ENCODE results near the gene RBBP9.

RBBP9 gene

DNA sequence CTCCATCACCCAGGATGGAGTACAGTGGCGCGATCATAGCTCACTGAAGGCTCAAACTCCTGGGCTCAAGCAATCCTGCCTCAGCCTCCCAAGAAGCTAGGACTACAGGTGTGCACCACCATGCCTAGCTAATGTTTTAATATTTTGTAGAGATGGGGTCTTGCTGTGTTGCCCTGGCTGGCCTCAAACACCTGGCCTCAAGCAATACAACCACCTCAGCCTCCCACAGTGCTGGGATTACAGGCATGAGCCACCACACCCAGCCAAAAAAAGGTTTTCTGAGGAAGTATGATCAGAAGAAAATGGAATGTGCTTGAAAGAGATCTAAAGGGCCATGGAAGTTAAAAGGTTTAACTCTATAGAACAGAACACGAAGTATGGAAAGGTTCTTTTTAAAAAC lies 8.7 kb downstream of the RBBP9 start:
- Histone ChIP-seq H3K27ac (ENCODE audit: extremely low read depth, low read depth, low read length) (no peak overlapping the region), H3K4me3 (ENCODE audit: low read depth, low read length) (no peak overlapping the region), H3K36me3 (ENCODE audit: control insufficient read depth in 2 of 2, insufficient read depth in 1 of 2, low read length in 2 of 2) (peaks cover 16 to 71% of the 10 kb centered on the region in 2 experiments), H3K4me1 (ENCODE audit: control insufficient read depth, insufficient read depth, low read length) (no peaks in the 10 kb centered on the region), H3K9me3 (ENCODE audit: control insufficient read depth, insufficient read depth, low read depth, low read length) (no peaks in the 10 kb centered on the region)
- no peak for TF ChIP-seq ZBTB44 (tag by site-specific recombination; IDR thresholded peaks at IDR 0.05)
- no peak for TF ChIP-seq ZNF18 (tag by site-specific recombination; IDR thresholded peaks at IDR 0.05)
- peak; percentile 80; the same call in 1 of the 2 replicates for TF ChIP-seq ZNF121 (tag by site-specific recombination; IDR thresholded peaks at IDR 0.05)
- ChIA-PET CTCF (interaction anchor here (0.7 kb wide), 1 partner anchor 71 kb away, joined by 4 read pairs; no protein-coding TSS in a partner anchor), POLR2A (no interaction called here)

DNA sequence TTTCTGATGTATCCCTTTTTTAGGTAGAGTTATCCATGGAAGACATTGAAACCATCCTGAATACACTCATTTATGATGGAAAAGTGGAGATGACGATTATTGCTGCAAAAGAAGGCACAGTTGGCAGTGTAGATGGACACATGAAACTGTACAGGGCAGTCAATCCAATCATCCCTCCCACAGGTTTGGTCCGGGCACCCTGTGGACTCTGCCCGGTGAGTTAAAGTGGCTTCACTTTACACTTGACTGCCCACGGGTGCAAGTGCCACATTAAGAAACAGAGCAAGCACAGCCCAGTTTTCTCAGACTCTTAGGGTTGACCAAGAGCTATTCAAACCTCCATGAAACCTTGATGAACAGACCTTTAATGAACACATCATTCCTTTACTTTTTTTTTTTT lies 15.4 kb downstream of the RBBP9 start:
- ChIA-PET CTCF (interaction anchor here (0.6 kb wide), 1 partner anchor 1049 kb away, joined by 3 read pairs; no protein-coding TSS in a partner anchor), POLR2A (no interaction called here)
- Histone ChIP-seq H3K4me3 (ENCODE audit: low read depth, low read length) (no peak overlapping the region), H3K36me3 (ENCODE audit: control insufficient read depth in 2 of 2, insufficient read depth in 1 of 2, low read length in 2 of 2) (peaks cover 46 to 90% of the 10 kb centered on the region in 2 experiments), H3K27ac (ENCODE audit: extremely low read depth, low read depth, low read length) (no peak overlapping the region), H3K4me1 (ENCODE audit: control insufficient read depth, insufficient read depth, low read length) (no peaks in the 10 kb centered on the region), H3K9me3 (ENCODE audit: control insufficient read depth, insufficient read depth, low read depth, low read length) (no peaks in the 10 kb centered on the region)
- TF ChIP-seq ZEB2 (tag by site-specific recombination; IDR thresholded peaks at IDR 0.05) = no peak

- H3K4me3 ChIP-seq (ENCODE audit: low read depth, low read length) = no peak overlapping the region
- no peak overlapping the region for H3K27ac ChIP-seq (ENCODE audit: extremely low read depth, low read depth, low read length)
- ChIA-PET CTCF (no interaction called here), POLR2A (interaction anchor here (1.5 kb wide), 1 partner anchor 30 kb away, joined by 5 read pairs; the partner anchor contains the start of gene SEC23B)
- no peaks in the 10 kb centered on the region for H3K4me1 ChIP-seq (ENCODE audit: control insufficient read depth, insufficient read depth, low read length)
- TF ChIP-seq, protein P1, sequence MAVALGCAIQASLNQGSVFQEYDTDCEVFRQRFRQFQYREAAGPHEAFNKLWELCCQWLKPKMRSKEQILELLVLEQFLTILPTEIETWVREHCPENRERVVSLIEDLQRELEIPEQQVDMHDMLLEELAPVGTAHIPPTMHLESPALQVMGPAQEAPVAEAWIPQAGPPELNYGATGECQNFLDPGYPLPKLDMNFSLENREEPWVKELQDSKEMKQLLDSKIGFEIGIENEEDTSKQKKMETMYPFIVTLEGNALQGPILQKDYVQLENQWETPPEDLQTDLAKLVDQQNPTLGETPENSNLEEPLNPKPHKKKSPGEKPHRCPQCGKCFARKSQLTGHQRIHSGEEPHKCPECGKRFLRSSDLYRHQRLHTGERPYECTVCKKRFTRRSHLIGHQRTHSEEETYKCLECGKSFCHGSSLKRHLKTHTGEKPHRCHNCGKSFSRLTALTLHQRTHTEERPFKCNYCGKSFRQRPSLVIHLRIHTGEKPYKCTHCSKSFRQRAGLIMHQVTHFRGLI (tag by site-specific recombination; IDR thresholded peaks at IDR 0.05) = peak; percentile 99
- TF ChIP-seq, protein P2, sequence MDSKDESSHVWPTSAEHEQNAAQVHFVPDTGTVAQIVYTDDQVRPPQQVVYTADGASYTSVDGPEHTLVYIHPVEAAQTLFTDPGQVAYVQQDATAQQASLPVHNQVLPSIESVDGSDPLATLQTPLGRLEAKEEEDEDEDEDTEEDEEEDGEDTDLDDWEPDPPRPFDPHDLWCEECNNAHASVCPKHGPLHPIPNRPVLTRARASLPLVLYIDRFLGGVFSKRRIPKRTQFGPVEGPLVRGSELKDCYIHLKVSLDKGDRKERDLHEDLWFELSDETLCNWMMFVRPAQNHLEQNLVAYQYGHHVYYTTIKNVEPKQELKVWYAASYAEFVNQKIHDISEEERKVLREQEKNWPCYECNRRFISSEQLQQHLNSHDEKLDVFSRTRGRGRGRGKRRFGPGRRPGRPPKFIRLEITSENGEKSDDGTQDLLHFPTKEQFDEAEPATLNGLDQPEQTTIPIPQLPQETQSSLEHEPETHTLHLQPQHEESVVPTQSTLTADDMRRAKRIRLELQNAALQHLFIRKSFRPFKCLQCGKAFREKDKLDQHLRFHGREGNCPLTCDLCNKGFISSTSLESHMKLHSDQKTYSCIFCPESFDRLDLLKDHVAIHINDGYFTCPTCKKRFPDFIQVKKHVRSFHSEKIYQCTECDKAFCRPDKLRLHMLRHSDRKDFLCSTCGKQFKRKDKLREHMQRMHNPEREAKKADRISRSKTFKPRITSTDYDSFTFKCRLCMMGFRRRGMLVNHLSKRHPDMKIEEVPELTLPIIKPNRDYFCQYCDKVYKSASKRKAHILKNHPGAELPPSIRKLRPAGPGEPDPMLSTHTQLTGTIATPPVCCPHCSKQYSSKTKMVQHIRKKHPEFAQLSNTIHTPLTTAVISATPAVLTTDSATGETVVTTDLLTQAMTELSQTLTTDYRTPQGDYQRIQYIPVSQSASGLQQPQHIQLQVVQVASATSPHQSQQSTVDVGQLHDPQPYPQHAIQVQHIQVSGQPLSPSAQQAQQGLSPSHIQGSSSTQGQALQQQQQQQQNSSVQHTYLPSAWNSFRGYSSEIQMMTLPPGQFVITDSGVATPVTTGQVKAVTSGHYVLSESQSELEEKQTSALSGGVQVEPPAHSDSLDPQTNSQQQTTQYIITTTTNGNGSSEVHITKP (tag by site-specific recombination; IDR thresholded peaks at IDR 0.05) = no peak
- no peaks in the 10 kb centered on the region for H3K9me3 ChIP-seq (ENCODE audit: control insufficient read depth, insufficient read depth, low read depth, low read length)
- peaks cover 46 to 96% of the 10 kb centered on the region in 2 experiments for H3K36me3 ChIP-seq (ENCODE audit: control insufficient read depth in 2 of 2, insufficient read depth in 1 of 2, low read length in 2 of 2)
Measured at GRCh38 chr20:18477821-18478220, 19.2 kb downstream of the RBBP9 start.

GRCh38 chr20:18477218-18477617 lies 19.8 kb downstream of the RBBP9 start:
- H3K36me3 ChIP-seq (ENCODE audit: control insufficient read depth in 2 of 2, insufficient read depth in 1 of 2, low read length in 2 of 2) = peaks cover 41 to 95% of the 10 kb centered on the region in 2 experiments
- ChIA-PET POLR2A (interaction anchor here (1.5 kb wide), 1 partner anchor 30 kb away, joined by 5 read pairs; the partner anchor contains the start of gene SEC23B), CTCF (interaction anchor here (0.7 kb wide), 1 partner anchor 518 kb away, joined by 3 read pairs; no protein-coding TSS in a partner anchor)
- H3K4me3 ChIP-seq (ENCODE audit: low read depth, low read length) = no peak overlapping the region
- no peaks in the 10 kb centered on the region for H3K9me3 ChIP-seq (ENCODE audit: control insufficient read depth, insufficient read depth, low read depth, low read length)
- H3K27ac ChIP-seq (ENCODE audit: extremely low read depth, low read depth, low read length) = no peak overlapping the region
- no peaks in the 10 kb centered on the region for H3K4me1 ChIP-seq (ENCODE audit: control insufficient read depth, insufficient read depth, low read length)
- TF ChIP-seq ZNF148 (tag by site-specific recombination; IDR thresholded peaks at IDR 0.05; ENCODE audit: borderline replicate concordance) = no peak
- no peak for TF ChIP-seq AEBP2 (tag by site-specific recombination; IDR thresholded peaks at IDR 0.05; ENCODE audit: borderline replicate concordance)
- no peak for TF ChIP-seq ZNF701 (tag by site-specific recombination; IDR thresholded peaks at IDR 0.05)
- no peak for TF ChIP-seq HOXA7 (CRISPR knock-in tag; IDR thresholded peaks at IDR 0.05; ENCODE audit: borderline replicate concordance)
